DND-41 (cell line): ENCODE measurements around the gene TMEM203.

Experiments used
- CTCF ChIP-seq: IDR thresholded peaks from 2 replicates; pipeline ENCODE4 v1.5.1; 2012; ENCODE audit warnings: borderline replicate concordance, low read length, moderate library complexity, mild to moderate bottlenecking; ENCODE audit not compliant: poor library complexity, severe bottlenecking; ENCODE audit errors: extremely low read depth
- EZH2 ChIP-seq: IDR thresholded peaks from 3 replicates; pipeline ENCODE4 v1.6.1; 2012; ENCODE audit warnings: borderline replicate concordance, low read depth, mild to moderate bottlenecking, moderate library complexity, low read length, inconsistent platforms; ENCODE audit not compliant: severe bottlenecking

- no peak for TF ChIP-seq CTCF
- no peak for TF ChIP-seq EZH2
Observed at GRCh38 chr9:137244486-137245449, 39.3 kb upstream of the TMEM203 start.
